IPS-18c (cell line): Measurements from ENCODE around the gene ERCC4.

ENCODE experiments used
- H3K4me3 ChIP-seq: 2 replicates; pipeline ENCODE4 v1.7.0; 2013; ENCODE audit warnings: low read depth, mild to moderate bottlenecking, low read length, moderate library complexity; ENCODE audit not compliant: insufficient read depth
- H3K9me3 ChIP-seq: one replicate; pipeline ENCODE4 v1.6.1; 2013; ENCODE audit warnings: mild to moderate bottlenecking, low read length, moderate library complexity; ENCODE audit not compliant: control insufficient read depth, insufficient read depth

The ERCC4 gene

GRCh38 chr16:13997933-13998332 is 78.0 kb downstream of the ERCC4 start:
- H3K4me3 ChIP-seq: no peak overlapping the region

GRCh38 chr16:13999071-13999894 is 79.3 kb downstream of the ERCC4 start:
- H3K9me3 ChIP-seq: no peaks in the 10 kb centered on the region
- no peak overlapping the region for H3K4me3 ChIP-seq

More at GRCh38 chr16:13997933-13998332, 78.0 kb downstream of the ERCC4 start:
- no peaks in the 10 kb centered on the region for H3K9me3 ChIP-seq

DNA sequence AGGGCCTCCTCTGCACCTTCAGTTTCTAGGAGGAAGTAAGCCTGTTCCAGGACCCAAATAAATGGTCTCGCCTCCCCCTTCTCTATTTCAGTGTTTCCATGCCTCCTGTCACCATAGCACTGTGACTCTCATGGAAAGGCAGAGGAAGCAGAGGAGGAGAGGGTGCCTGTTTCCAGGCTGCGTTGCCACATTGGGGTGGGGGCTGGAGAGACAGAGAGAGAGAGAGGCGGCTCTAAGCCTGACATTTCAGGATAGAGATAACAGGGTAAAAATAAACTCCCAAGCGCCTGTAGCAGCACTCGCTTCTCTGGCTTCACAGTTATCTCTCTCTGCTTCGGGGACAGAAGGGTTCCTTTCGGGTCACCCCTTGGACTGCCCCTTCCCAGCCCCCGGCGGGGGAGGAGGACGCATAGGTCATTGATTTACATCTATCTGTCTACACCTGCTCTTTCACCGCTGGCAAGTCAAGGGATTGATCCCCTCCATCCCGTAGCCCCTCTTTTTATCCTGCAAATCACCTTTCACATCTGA is 80.0 kb downstream of the ERCC4 start:
- no peaks in the 10 kb centered on the region for H3K9me3 ChIP-seq
- H3K4me3 ChIP-seq: no peak overlapping the region

- H3K9me3 ChIP-seq: no peaks in the 10 kb centered on the region
- H3K4me3 ChIP-seq: no peak overlapping the region
Measured at GRCh38 chr16:14001521-14001920, 81.6 kb downstream of the ERCC4 start.
